WI38 (cell line): ENCODE results near the gene LEF1.

Experiments
- H3K4me3 ChIP-seq: 2 replicates; pipeline ENCODE4 v1.5.1; 2011; ENCODE audit warnings: low read depth, mild to moderate bottlenecking, control low read depth, low read length
- TF ChIP-seq, protein P1 (sequence below): IDR thresholded peaks from 2 replicates; pipeline ENCODE4 v1.5.1; 2012; ENCODE audit warnings: low read depth, mild to moderate bottlenecking, control low read depth, low read length

Gene LEF1

DNA sequence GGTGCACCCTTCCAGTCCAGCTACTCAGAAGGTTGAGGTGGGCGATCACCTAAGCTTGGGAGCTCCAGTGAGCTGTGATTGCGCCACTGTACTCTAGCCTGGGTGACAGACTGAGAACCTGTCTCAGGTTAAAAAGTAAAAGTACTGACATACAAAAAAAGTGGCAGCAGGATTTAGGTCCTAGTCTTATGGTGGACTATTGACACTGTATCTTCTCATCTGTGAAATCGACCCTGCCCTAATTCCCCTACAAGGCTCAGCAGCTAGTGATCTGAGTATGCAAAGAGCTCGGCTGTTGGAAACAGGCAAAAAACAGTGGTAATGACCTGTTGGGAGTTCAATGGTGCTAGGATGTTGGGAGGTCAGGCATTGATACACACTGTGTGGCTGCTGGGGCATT lies 57.0 kb downstream of the LEF1 start:
- no peak overlapping the region for H3K4me3 ChIP-seq
- TF ChIP-seq, protein P1, sequence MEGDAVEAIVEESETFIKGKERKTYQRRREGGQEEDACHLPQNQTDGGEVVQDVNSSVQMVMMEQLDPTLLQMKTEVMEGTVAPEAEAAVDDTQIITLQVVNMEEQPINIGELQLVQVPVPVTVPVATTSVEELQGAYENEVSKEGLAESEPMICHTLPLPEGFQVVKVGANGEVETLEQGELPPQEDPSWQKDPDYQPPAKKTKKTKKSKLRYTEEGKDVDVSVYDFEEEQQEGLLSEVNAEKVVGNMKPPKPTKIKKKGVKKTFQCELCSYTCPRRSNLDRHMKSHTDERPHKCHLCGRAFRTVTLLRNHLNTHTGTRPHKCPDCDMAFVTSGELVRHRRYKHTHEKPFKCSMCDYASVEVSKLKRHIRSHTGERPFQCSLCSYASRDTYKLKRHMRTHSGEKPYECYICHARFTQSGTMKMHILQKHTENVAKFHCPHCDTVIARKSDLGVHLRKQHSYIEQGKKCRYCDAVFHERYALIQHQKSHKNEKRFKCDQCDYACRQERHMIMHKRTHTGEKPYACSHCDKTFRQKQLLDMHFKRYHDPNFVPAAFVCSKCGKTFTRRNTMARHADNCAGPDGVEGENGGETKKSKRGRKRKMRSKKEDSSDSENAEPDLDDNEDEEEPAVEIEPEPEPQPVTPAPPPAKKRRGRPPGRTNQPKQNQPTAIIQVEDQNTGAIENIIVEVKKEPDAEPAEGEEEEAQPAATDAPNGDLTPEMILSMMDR = no peak

DNA sequence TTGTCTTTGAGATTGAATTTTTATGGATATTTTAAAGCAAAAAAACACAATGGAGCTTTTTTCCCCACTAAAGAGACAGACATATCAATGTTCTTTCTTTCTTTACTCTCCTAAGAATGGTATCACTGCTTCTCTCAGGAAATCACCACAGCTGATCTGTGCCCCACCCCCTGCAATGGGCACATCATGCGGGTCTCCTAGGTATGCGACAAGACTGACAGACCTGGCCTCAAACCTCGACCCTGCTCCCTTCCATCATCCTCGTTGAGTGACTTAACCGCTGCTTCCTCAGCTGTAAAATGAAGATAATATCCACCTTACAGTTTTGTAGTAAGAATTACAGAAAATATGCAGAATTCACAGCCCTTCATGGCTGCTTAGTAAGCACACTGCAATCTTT lies 58.3 kb downstream of the LEF1 start:
- TF ChIP-seq, protein P1 = no peak
- H3K4me3 ChIP-seq = no peak overlapping the region

DNA sequence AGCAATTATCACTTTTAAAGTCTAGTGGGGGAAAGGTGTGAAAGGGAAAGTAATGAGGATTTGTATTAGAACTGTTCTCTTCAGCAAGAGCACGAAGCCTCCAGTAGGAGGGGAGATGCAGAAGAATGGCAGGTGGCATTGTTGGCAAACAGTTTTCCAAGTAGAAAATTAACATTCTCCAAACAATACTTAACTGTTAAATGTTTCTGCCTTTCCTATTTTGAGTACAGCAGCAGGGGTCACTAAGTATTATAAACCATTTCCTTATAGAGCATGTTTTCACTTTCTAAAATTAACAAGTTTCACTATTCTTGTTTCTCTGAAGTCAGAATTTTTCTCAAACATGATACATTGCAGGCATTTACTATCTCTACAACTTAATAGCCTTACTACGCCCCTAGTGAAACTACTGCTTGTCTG lies 58.7 kb downstream of the LEF1 start:
- no peak overlapping the region for H3K4me3 ChIP-seq
- TF ChIP-seq, protein P1 = no peak

DNA sequence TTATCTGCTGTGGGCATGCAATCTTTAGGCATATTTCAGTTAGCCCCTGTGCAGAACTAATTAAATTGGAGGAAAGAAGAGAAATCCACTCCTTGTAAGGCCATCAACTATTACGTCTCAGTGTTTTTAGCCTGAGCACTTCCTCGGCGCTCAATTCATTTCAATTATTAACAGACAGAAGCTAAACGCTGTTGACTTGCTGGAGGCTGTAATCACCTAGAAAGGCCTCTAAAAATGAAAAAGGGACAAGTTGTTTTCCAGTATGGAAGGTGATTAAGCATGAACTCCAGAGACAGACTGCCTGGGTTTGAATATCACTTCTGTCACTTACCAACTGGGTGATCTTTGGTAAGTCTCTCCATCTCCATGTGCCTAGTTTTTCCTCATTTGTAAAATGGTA lies 59.6 kb downstream of the LEF1 start:
- no peak overlapping the region for H3K4me3 ChIP-seq
- TF ChIP-seq, protein P1 = no peak

DNA sequence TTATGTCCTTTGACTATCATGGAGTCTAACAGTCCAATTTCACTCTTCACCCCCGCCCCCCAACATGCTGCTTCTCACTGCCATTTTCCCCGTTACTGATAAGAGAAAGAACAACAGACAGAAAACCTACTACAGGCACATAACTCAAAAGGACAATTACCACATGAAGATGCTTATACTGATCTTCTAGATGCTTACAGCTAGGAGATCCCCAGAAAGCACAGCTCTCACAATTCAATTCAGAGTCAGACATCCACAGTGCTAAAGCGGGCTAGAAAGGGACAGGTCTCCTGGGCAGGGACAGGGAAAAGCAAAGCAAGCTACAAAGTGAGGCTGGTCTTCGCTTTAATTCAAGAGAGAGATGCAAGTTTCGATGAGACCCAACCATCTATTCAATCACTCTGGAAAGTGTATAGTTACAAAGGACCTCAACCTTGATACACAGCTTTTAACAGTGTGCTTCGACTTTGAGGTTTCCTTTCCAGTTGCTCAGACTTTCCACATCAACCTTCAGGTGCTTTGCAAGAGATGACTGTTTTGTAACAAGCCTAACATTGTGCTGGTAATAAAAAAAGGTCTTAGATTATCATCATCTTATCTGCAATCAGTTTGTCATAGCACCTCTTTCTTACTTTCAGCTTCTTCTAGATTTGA lies 60.9 kb downstream of the LEF1 start:
- TF ChIP-seq, protein P1 = no peak
- H3K4me3 ChIP-seq = no peak overlapping the region

DNA sequence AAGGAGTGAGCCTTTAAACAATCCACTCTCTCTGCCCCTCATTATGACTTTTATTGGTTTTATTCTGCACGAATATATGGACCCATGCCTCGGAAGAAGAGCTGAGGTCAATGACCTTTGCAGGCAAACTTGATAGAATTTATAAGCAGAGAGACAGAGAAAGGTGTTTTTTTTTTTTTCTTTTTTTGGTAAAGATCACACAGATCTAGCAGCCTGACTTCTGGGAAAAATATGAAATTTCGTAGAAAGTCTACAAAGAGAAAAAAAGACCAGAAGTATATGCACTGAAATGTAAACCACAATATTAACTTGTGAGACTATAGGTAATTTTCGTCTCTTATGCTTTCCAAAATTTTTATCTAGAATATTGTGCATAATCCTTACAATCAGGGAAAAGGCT lies 61.6 kb downstream of the LEF1 start:
- no peak overlapping the region for H3K4me3 ChIP-seq
- TF ChIP-seq, protein P1 = no peak

DNA sequence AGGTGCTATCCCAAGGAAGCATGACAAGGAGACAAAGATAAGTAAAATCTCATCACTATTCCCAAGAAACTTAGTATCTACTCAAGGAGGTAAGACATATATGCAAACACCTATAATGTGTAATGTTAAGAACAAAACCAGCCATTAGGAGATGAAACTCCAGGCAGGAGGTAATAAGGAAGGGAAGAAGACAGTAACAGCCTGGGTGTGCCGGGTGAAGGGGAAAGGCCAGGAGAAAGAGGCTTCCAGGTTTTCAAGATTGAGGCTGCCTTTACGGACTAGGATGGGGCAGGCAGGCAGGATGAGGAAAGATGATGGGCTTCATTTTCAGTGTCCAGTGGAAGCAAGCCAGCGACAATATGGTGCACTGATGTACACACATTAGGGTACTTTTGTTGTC lies 62.5 kb downstream of the LEF1 start:
- TF ChIP-seq, protein P1 = no peak
- no peak overlapping the region for H3K4me3 ChIP-seq
